Measurements from ENCODE around the gene SYT1.

The SYT1 gene

DNA sequence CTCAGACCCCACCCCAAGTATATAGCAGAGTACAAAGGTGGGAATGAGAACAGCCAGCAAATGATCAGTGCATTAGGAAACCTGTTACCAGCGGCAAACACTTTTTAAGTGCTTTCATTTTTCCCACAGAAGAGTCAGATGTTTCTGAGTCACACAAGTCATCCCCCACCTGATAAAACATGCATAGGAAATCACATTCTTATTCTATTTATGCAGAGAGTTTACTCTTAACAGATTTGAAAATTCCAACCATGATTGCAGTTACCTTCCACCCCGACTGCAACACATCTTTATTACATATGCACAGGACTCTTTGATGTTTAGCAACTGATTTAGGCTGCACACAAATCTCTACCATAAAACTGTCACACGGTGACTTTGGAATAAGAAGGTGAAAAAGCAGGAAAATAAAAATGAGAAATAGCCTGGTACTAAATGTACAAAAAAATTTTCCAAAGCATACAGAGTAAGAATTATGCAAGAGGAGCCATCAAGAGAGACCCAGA, 589.8 kb downstream of the SYT1 start:
- DNase-seq: no peak

- no peak for DNase-seq
Observed at GRCh38 chr12:79455286-79455685, 590.7 kb downstream of the SYT1 start.

DNA sequence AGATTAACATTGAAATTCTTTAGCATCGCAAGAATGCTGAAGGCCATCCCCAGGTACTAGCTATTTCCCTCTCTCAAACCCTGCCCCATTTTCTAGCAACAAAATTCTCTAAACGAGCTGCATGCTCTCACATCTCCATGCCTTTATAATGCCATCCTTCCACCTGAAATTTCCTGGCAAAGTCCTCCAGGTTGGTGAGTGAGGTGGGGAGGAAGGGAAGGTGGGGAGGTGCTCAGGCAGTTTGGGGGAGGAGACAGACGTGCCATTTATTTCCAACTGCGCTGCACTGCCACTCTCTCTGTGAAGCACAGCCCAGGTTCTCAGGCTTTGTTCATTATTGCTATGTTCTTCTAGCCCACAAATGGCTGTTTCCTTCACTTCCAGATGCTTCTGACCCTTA, 617.7 kb downstream of the SYT1 start:
- DNase-seq: no peak

DNA sequence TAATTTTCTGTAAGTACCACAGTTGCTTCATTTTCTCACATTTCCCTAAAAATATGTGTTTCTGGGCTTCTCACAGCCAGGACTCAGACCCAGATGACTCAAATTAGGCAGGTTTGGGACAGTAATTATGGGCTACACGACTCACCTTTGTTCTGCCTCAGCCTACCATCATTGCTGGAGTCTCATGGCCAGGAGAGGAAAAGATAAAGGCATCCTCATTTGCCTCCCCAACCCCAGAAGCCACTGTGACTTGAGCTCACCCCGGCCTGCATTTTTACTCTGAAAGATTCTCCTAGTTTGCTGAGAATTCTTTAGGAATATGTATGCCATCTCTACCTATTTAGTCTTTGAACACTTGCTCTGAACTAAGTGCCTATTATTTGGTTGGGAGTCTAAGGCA, 618.3 kb downstream of the SYT1 start:
- no peak for DNase-seq

DNA sequence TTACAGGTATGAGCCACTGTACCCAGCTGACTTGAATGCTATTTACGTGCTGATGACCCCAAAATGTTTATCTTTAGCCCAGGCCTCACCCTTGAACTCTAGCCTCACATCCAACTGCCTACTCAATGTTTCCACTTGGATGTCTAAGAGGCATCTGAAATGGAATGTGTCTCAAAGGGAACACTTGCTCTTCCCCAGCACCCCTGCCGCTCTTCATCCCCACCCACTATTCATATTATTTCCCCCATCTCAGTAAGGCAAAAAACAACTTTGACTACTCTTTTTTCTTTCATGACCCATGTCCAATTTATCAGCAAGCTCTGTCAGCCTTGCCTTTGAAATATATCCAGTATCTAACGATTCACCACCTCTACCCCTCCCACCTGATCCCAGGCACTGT, 621.6 kb downstream of the SYT1 start:
- no peak for DNase-seq

DNA sequence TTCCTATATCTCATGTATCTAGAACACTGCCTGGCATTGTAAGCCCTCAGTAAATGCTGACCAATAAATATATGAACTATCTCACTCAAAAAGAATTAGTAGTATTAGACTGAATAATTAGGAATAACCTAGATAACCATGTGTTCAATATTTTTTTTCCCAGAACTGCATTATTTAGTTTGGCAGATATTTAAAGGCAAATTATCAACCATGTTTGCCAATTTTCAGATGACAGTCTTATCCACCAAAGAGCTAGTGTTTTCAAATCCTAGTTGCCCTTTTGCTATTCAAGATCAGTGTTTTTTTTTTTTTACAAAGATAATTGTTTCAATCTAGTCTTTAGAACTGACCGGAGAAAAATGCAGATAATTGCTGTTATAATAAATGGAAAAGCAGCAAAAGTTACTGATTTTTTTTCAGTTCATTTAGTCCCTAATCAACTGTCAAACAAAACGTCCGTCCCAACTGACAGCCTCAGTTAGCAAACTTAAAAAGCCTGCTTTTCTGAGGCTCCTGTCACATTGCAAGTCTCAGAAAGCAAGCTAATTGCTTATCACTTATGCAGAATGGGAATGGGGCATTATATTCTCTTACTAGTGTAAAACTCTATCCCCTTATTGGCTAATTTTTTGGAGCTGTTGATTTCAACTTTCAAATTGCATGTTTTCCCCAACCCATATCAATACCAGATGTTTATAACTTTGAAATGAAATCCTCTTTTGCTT, 623.0 kb downstream of the SYT1 start:
- no peak for DNase-seq

All from CD4-positive, alpha-beta T cell treated with Interferon gamma for 1 hour (primary cell).